A673 (cell line): ENCODE results near the gene CD4. TPM values are rescaled to one million over a fixed set of nuclear protein-coding genes. Genes with fewer than 3 reads are reported as not detected.
A peak's percentile ranks its signal among the peaks of the same experiment; 100 is the strongest.

Source experiments
- BruUV-seq: library from RNA; stranded (reverse); fragments of 400-500 nt; replicated peaks from 2 replicates; lab custom pipeline; 2021; lab: Mats Ljungman, UMichigan
- CTCF ChIA-PET: fragments of 300-600 bp; sonication (Branson Sonifier 250); formaldehyde crosslinking; loops from one replicate; lab custom pipeline; 2022; ENCODE audit warnings: antibody characterized with exemption; lab: Charles Lee
- POLR2A ChIA-PET: fragments of 300-600 bp; sonication (Branson Sonifier 250); formaldehyde crosslinking; loops from one replicate; lab custom pipeline; 2022; ENCODE audit warnings: antibody characterized with exemption; ENCODE audit not compliant: low non-redundant PET; lab: Charles Lee
- DNase-seq: peaks from one replicate; pipeline ENCODE4 v3.0.0-alpha.2; 2015; ENCODE audit warnings: low spot score
- H3K27ac ChIP-seq: fragments of 200-600 bp; sonication (generic); 2 replicates; pipeline ENCODE4 v1.5.1; 2016; ENCODE audit warnings: mixed run types, low read depth, mild to moderate bottlenecking, mixed read lengths, antibody characterized with exemption, low read length; ENCODE audit not compliant: poor library complexity, severe bottlenecking
- H3K27me3 ChIP-seq: fragments of 200-600 bp; sonication (generic); replicated peaks from 2 replicates; pipeline ENCODE4 v1.6.1; 2017; ENCODE audit warnings: mixed run types, low read depth, mild to moderate bottlenecking, mixed read lengths, antibody characterized with exemption, low read length; ENCODE audit not compliant: insufficient read depth, poor library complexity
- H3K36me3 ChIP-seq: fragments of 200-600 bp; sonication (generic); 2 replicates; pipeline ENCODE4 v1.6.1; 2016; ENCODE audit warnings: mixed run types, mild to moderate bottlenecking, mixed read lengths, antibody characterized with exemption, low read length; ENCODE audit not compliant: insufficient read depth, poor library complexity, severe bottlenecking
- H3K4me1 ChIP-seq: fragments of 200-600 bp; sonication (generic); 2 replicates; pipeline ENCODE4 v1.6.1; 2017; ENCODE audit warnings: mixed run types, mild to moderate bottlenecking, mixed read lengths, antibody characterized with exemption, low read length; ENCODE audit not compliant: insufficient read depth, poor library complexity, severe bottlenecking
- H3K4me3 ChIP-seq: fragments of 200-600 bp; sonication (generic); 2 replicates; pipeline ENCODE4 v1.5.1; 2016; ENCODE audit warnings: low read depth, mixed run types, mild to moderate bottlenecking, mixed read lengths, low read length; ENCODE audit not compliant: poor library complexity, severe bottlenecking
- H3K9me3 ChIP-seq: fragments of 200-600 bp; sonication (generic); 2 replicates; pipeline ENCODE4 v1.6.1; 2016; ENCODE audit warnings: mixed run types, low read depth, mild to moderate bottlenecking, mixed read lengths, antibody characterized with exemption, low read length; ENCODE audit not compliant: poor library complexity, severe bottlenecking
- CTCF ChIP-seq: fragments of 300-800, 200-600 bp; sonication (generic); conservative IDR thresholded peaks from 2 replicates; pipeline ENCODE4 v1.5.1; 2017; ENCODE audit warnings: low read depth, mild to moderate bottlenecking, antibody characterized with exemption, low read length, moderate library complexity, mixed read lengths
- EZH2 ChIP-seq: fragments of 200-600 bp; sonication (generic); IDR thresholded peaks from 2 replicates; pipeline ENCODE4 v1.6.1; 2017; ENCODE audit warnings: borderline replicate concordance, low read depth, mild to moderate bottlenecking, mixed read lengths, antibody characterized with exemption, low read length; ENCODE audit not compliant: poor library complexity, severe bottlenecking
- intact Hi-C: fragments of 100-400 bp; cut with micrococcal nuclease; formaldehyde crosslinking; loops from one replicate; pipeline ENCODE4 v1.10.0; 2022; ENCODE audit not compliant: unreplicated experiment
- total RNA-seq: library from RNA; stranded (reverse); gene quantifications from 2 replicates; pipeline ENCODE4 v1.2.3, GENCODE V29; 2021

The CD4 gene
- total RNA-seq, 1 experiment from 2014 or later = not detected

- Histone ChIP-seq H3K4me1 (no peaks in the 10 kb centered on the region), H3K27ac (no peak overlapping the region), H3K4me3 (no peak overlapping the region), H3K9me3 (no peaks in the 10 kb centered on the region), H3K27me3 (no peaks in the 10 kb centered on the region), H3K36me3 (peaks cover 45% of the 10 kb centered on the region)
- intact Hi-C loops = no loop called here
- POLR2A ChIA-PET = no interaction called here
- CTCF ChIA-PET = no interaction called here
- no TSS peak for BruUV-seq
- no peak for DNase-seq
- TF ChIP-seq EZH2 = no peak
- TF ChIP-seq CTCF = no peak
These were observed 48.2 kb downstream of the CD4 start for GRCh38 chr12:6837370-6838060.

GRCh38 chr12:6838854-6839253 is 49.5 kb downstream of the CD4 start:
- Histone ChIP-seq H3K36me3 (peaks cover 41% of the 10 kb centered on the region), H3K4me3 (no peak overlapping the region), H3K27me3 (no peaks in the 10 kb centered on the region), H3K4me1 (no peaks in the 10 kb centered on the region), H3K9me3 (no peaks in the 10 kb centered on the region), H3K27ac (no peak overlapping the region)
- intact Hi-C loops = no loop called here
- no peak for DNase-seq
- no TSS peak for BruUV-seq
- TF ChIP-seq EZH2 (no peak), CTCF (no peak)
- POLR2A ChIA-PET = no interaction called here
- CTCF ChIA-PET = interaction anchor here (0.7 kb wide), 1 partner anchor 250 kb away, joined by 4 read pairs; no protein-coding TSS in a partner anchor

- intact Hi-C loops = no loop called here
- no peak overlapping the region for H3K27ac ChIP-seq
- no peaks in the 10 kb centered on the region for H3K4me1 ChIP-seq
- ChIA-PET CTCF (no interaction called here), POLR2A (no interaction called here)
- no peaks in the 10 kb centered on the region for H3K9me3 ChIP-seq
- BruUV-seq = TSS peak; percentile 45
- peaks cover 40% of the 10 kb centered on the region for H3K36me3 ChIP-seq
- TF ChIP-seq EZH2 (no peak), CTCF (no peak)
- no peak for DNase-seq
- H3K4me3 ChIP-seq = no peak overlapping the region
- H3K27me3 ChIP-seq = no peaks in the 10 kb centered on the region
These were observed 50.3 kb downstream of the CD4 start for GRCh38 chr12:6839482-6840201.
